Activated naive CD8-positive, alpha-beta T cell treated with anti-CD3 and anti-CD28 coated beads, Interleukin-2, amount 10 ng/mL, durations not matched to agents 7 days and 5 days (primary cell): ENCODE measurements around the gene NFKBIB. TPM values are rescaled to one million over a fixed set of nuclear protein-coding genes. Genes with fewer than 3 reads are reported as not detected.

ENCODE experiments used
- ATAC-seq: fragments of 150-1000 bp; cut with Tn5 transposase; one replicate; pipeline ENCODE4 v1.10.0; 2021; ENCODE audit warnings: low read depth, moderate library complexity
- POLR2A ChIA-PET: fragments of 350-600 bp; sonication (Branson Sonifier 250); formaldehyde crosslinking; loops from one replicate; lab custom pipeline; 2021; ENCODE audit warnings: antibody characterized with exemption; lab: Charles Lee
- DNase-seq: peaks from one replicate; pipeline ENCODE4 v3.0.0; 2021
- H3K27ac Mint-ChIP-seq: one replicate; pipeline ENCODE4 v1.8.0; 2022; ENCODE audit warnings: mild to moderate bottlenecking, mixed read lengths
- H3K27me3 Mint-ChIP-seq: one replicate; pipeline ENCODE4 v1.8.0; 2022; ENCODE audit warnings: mild to moderate bottlenecking, moderate library complexity, mixed read lengths
- H3K36me3 Mint-ChIP-seq: one replicate; pipeline ENCODE4 v1.8.0; 2021; ENCODE audit warnings: mild to moderate bottlenecking, mixed read lengths
- H3K4me1 Mint-ChIP-seq: one replicate; pipeline ENCODE4 v1.8.0; 2021; ENCODE audit warnings: mixed read lengths
- H3K4me3 Mint-ChIP-seq: one replicate; pipeline ENCODE4 v1.8.0; 2022; ENCODE audit warnings: mild to moderate bottlenecking, moderate library complexity, mixed read lengths
- H3K9me3 Mint-ChIP-seq: one replicate; pipeline ENCODE4 v1.8.0; 2021; ENCODE audit warnings: mixed read lengths
- total RNA-seq, 2 experiments: library from RNA; stranded (reverse); gene quantifications; one replicate each; pipeline ENCODE4 v1.2.3, GENCODE V29; 2021

NFKBIB gene
- total RNA-seq, 2 experiments from 2014 or later, result 30.0 to 31.1 TPM

DNA sequence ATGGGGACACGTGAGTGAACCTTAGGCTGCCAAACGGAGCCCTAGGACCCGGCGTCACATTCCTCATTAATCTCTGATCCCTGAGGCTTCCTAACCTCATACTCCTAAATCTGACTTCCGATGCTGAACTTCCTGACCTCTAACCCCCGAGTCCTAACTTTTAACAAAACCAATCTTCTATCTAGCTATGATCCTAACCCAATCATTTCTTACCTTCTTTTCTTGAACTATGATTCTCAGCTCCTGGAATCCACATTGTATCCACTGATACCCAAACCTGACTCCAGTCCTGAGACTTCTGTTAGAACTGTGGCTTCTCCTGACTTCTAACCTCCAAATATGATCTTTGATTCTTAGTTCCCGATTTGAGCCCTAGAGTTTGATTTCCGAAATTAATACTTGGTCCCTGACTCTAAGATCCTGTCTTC lies 447 bp downstream of the NFKBIB start:
- Mint-ChIP-seq H3K27ac (peak overlapping the region; percentile 85), H3K36me3 (peaks cover 20% of the 10 kb centered on the region), H3K27me3 (no peaks in the 10 kb centered on the region)

GRCh38 chr19:38900743-38901190 lies 998 bp downstream of the NFKBIB start:
- POLR2A ChIA-PET, result interaction anchor here (0.8 to 2.5 kb wide), 9 partner anchors 22 to 282 kb away, joined by 3 to 13 read pairs (median 5); partner anchors contain the start of genes ECH1, EIF3K, MAP4K1 and MRPS12
- Mint-ChIP-seq H3K4me1 (peaks cover 33% of the 10 kb centered on the region), H3K36me3 (peaks cover 23% of the 10 kb centered on the region), H3K4me3 (peak overlapping the region; percentile 96), H3K9me3 (no peaks in the 10 kb centered on the region), H3K27ac (peak overlapping the region; percentile 1), H3K27me3 (no peaks in the 10 kb centered on the region)
- ATAC-seq, result no peak
- no peak for DNase-seq

More for the DNA sequence above, 447 bp downstream of the NFKBIB start:
- Mint-ChIP-seq H3K4me3 (peak overlapping the region; percentile 96), H3K4me1 (peaks cover 33% of the 10 kb centered on the region), H3K9me3 (no peaks in the 10 kb centered on the region)
- ATAC-seq (no peak), DNase-seq (no peak)
- POLR2A ChIA-PET, result interaction anchor here (0.6 to 2.5 kb wide), 14 partner anchors 22 to 526 kb away, joined by 3 to 13 read pairs (median 4); partner anchors contain the start of genes ECH1, EIF3K, FAM98C and MAP4K1

DNA sequence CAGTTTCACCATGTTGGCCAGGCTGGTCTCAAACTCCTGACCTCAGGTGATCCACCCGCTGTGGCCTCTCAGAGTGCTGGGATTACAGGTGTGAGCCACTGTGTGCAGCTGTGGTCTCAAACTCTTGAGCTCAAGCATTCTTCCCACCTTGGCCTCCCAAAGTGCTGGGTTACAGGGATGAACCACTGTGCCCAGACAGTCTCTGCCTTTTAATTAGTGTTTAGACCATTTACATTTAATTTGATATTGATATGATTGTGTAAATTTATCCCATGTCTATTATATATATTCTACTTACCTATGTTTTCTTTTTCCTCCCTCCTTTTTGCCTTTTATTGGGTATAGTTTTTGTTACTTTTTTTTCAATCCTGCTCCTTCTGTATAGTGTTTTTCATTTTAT lies 1.9 kb downstream of the NFKBIB start:
- Mint-ChIP-seq H3K27ac (no peak overlapping the region), H3K27me3 (no peaks in the 10 kb centered on the region), H3K36me3 (peaks cover 25% of the 10 kb centered on the region), H3K9me3 (no peaks in the 10 kb centered on the region), H3K4me1 (peaks cover 33% of the 10 kb centered on the region), H3K4me3 (peak overlapping the region; percentile 51)
- POLR2A ChIA-PET, result interaction anchor here (2.5 kb wide), 1 partner anchor 29 kb away, joined by 13 read pairs; the partner anchor contains the start of genes MRPS12 and SARS2
- DNase-seq, result no peak
- no peak for ATAC-seq

DNA sequence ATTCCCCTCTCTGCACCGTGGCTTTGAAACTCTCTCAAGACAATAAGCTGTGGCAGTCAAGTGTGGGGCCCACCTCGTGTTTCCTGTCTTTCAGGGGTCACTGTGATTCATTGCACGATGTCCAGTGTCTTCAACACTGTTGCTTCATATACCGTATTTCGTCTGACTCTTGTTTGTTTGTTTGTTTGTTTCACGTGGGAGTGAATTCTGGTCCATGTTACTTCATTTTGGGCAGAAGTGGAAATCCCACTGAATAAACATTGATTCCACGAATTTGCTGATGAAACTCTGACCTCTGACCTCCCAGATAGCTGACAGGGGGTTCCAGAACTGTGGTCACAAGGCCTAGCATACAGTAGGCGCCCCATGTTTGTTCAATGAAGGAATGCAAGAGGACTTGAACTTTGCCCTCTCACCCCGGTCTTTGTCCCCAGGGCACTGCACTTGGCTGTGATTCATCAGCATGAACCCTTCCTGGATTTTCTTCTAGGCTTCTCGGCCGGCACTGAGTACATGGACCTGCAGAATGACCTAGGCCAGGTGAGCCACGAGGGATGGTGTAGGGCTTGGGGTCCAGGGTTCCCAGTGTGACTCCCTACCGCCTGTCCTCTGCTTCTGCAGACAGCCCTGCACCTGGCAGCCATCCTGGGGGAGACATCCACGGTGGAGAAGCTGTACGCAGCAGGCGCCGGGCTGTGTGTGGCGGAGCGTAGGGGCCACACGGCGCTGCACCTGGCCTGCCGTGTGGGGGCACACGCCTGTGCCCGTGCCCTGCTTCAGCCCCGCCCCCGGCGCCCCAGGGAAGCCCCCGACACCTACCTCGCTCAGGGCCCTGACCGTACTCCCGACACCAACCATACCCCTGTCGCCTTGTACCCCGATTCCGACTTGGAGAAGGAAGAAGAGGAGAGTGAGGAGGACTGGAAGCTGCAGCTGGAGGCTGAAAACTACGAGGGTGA lies 5.1 kb downstream of the NFKBIB start:
- peaks cover 42% of the 10 kb centered on the region for H3K36me3 Mint-ChIP-seq
- no peak overlapping the region for H3K4me3 Mint-ChIP-seq
- POLR2A ChIA-PET, result interaction anchor here (1.1 kb wide), 1 partner anchor 502 kb away, joined by 3 read pairs; the partner anchor contains the start of gene FAM98C
- no peak overlapping the region for H3K27ac Mint-ChIP-seq
- H3K27me3 Mint-ChIP-seq, result no peaks in the 10 kb centered on the region
- ATAC-seq (no peak), DNase-seq (no peak)
- no peaks in the 10 kb centered on the region for H3K9me3 Mint-ChIP-seq
- H3K4me1 Mint-ChIP-seq, result peaks cover 24% of the 10 kb centered on the region

- Mint-ChIP-seq H3K4me3 (no peak overlapping the region), H3K36me3 (peaks cover 42% of the 10 kb centered on the region), H3K4me1 (peaks cover 24% of the 10 kb centered on the region), H3K9me3 (no peaks in the 10 kb centered on the region), H3K27ac (no peak overlapping the region), H3K27me3 (no peaks in the 10 kb centered on the region)
- no peak for ATAC-seq
- POLR2A ChIA-PET, result interaction anchor here (0.7 to 1.1 kb wide), 2 partner anchors 503 to 553 kb away, joined by 3 to 4 read pairs; partner anchors contain the start of gene FAM98C
- DNase-seq, result no peak
These were observed 5.9 kb downstream of the NFKBIB start for GRCh38 chr19:38905620-38906019.

DNA sequence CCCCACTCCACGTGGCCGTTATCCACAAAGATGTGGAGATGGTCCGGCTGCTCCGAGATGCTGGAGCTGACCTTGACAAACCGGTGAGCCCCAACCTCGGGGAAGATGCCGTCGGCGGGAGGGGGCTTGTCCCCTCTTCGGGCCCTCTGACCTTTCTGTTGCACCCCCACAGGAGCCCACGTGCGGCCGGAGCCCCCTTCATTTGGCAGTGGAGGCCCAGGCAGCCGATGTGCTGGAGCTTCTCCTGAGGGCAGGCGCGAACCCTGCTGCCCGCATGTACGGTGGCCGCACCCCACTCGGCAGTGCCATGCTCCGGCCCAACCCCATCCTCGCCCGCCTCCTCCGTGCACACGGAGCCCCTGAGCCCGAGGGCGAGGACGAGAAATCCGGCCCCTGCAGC lies 7.5 kb downstream of the NFKBIB start:
- POLR2A ChIA-PET, result no interaction called here
- Mint-ChIP-seq H3K27me3 (no peaks in the 10 kb centered on the region), H3K4me1 (peaks cover 13% of the 10 kb centered on the region), H3K4me3 (no peak overlapping the region), H3K27ac (no peak overlapping the region), H3K36me3 (peaks cover 40% of the 10 kb centered on the region), H3K9me3 (no peaks in the 10 kb centered on the region)
- ATAC-seq (no peak), DNase-seq (no peak)

DNA sequence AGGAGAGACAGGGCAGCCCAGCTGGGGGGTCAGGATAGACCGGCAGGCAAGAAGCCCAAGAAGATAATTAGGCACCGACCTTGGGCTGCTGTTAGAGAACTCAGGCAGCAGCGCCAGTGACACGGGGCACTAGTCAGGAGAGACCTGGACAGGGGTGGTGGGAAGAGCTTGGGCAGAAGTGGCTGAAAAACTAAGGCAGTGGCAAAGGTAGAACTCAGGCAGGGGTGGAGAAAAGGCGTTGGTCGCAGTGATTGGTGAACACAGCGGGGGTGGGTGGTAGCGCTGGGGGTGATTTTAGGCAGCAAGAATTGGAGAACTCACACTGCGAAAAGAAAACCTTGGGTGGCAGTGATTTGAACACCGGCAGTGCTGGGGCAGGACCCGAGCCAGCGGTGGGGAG lies 7.9 kb downstream of the NFKBIB start:
- H3K36me3 Mint-ChIP-seq, result peaks cover 40% of the 10 kb centered on the region
- H3K27ac Mint-ChIP-seq, result no peak overlapping the region
- H3K4me3 Mint-ChIP-seq, result no peak overlapping the region
- no peaks in the 10 kb centered on the region for H3K9me3 Mint-ChIP-seq
- DNase-seq (no peak), ATAC-seq (no peak)
- POLR2A ChIA-PET, result no interaction called here
- peaks cover 13% of the 10 kb centered on the region for H3K4me1 Mint-ChIP-seq
- no peaks in the 10 kb centered on the region for H3K27me3 Mint-ChIP-seq

DNA sequence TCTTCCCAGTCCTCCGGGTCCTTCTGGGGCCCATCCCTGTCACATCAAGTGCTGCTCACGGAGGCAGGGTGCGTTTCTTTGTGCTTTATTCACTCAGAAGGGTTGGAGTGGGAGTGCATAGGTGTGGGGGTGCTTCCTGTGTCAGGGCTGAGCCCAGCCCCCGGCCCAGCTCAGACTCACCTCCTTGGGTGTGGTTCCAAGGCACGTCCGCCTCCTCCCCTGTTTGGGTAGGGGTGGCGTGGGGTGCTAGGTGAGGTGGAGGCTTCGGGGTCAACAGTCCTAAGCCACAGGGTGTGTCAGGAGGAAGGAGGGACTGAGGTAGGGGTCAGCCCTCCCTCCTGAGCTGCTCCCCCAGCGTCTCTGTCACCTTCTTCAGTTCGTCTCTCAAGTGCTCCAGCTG lies 9.1 kb downstream of the NFKBIB start:
- ATAC-seq (no peak), DNase-seq (no peak)
- Mint-ChIP-seq H3K4me1 (peaks cover 17% of the 10 kb centered on the region), H3K36me3 (peaks cover 38% of the 10 kb centered on the region), H3K9me3 (no peaks in the 10 kb centered on the region), H3K27ac (no peak overlapping the region), H3K27me3 (no peaks in the 10 kb centered on the region), H3K4me3 (no peak overlapping the region)
- POLR2A ChIA-PET, result interaction anchor here (0.6 to 1.0 kb wide), 4 partner anchors 19 to 317 kb away, joined by 3 to 5 read pairs (median 4); no protein-coding TSS in a partner anchor

GRCh38 chr19:38910488-38910887 lies 10.7 kb downstream of the NFKBIB start:
- Mint-ChIP-seq H3K27me3 (no peaks in the 10 kb centered on the region), H3K4me3 (no peak overlapping the region), H3K9me3 (no peaks in the 10 kb centered on the region), H3K4me1 (peaks cover 12% of the 10 kb centered on the region), H3K27ac (no peak overlapping the region), H3K36me3 (peaks cover 25% of the 10 kb centered on the region)
- DNase-seq (no peak), ATAC-seq (no peak)
- POLR2A ChIA-PET, result no interaction called here

GRCh38 chr19:38911388-38912001 lies 11.7 kb downstream of the NFKBIB start:
- Mint-ChIP-seq H3K27ac (no peak overlapping the region), H3K4me3 (no peak overlapping the region), H3K36me3 (peaks cover 24% of the 10 kb centered on the region), H3K9me3 (no peaks in the 10 kb centered on the region), H3K27me3 (no peaks in the 10 kb centered on the region), H3K4me1 (peaks cover 12% of the 10 kb centered on the region)
- no peak for ATAC-seq
- POLR2A ChIA-PET, result no interaction called here
- no peak for DNase-seq

GRCh38 chr19:38912600-38913514 lies 13.1 kb downstream of the NFKBIB start:
- peaks cover 13% of the 10 kb centered on the region for H3K36me3 Mint-ChIP-seq
- no peak for DNase-seq
- peaks cover 12% of the 10 kb centered on the region for H3K4me1 Mint-ChIP-seq
- H3K4me3 Mint-ChIP-seq, result no peak overlapping the region
- POLR2A ChIA-PET, result no interaction called here
- H3K27me3 Mint-ChIP-seq, result no peaks in the 10 kb centered on the region
- ATAC-seq, result no peak
- H3K9me3 Mint-ChIP-seq, result no peaks in the 10 kb centered on the region
- no peak overlapping the region for H3K27ac Mint-ChIP-seq

DNA sequence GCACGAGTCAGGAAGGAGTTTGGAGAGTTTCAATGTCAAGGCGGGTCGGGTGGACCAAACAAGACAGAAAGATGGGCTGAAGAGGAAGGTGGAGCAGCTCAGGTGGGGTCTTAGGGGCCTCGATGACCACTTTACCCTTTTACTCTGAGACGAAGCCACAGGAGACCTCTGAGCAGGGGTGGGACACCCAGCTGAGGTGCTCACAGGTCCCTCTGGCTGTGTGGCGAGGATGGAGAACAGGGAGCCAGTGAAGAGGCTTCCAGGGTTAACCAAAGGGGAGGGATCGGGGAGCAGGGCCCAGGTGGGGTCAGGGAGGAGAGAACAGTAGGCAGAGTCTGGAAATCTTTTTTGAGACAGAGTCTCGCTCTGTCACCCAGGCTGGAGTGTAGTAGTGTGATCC lies 14.2 kb downstream of the NFKBIB start:
- H3K27me3 Mint-ChIP-seq, result no peaks in the 10 kb centered on the region
- no peaks in the 10 kb centered on the region for H3K9me3 Mint-ChIP-seq
- POLR2A ChIA-PET, result interaction anchor here (0.5 to 0.6 kb wide), 2 partner anchors 167 to 1287 kb away, joined by 3 read pairs; no protein-coding TSS in a partner anchor
- peaks cover 7% of the 10 kb centered on the region for H3K4me1 Mint-ChIP-seq
- ATAC-seq (no peak), DNase-seq (no peak)
- no peak overlapping the region for H3K4me3 Mint-ChIP-seq
- H3K36me3 Mint-ChIP-seq, result peaks cover 5% of the 10 kb centered on the region
- H3K27ac Mint-ChIP-seq, result no peak overlapping the region
